ENCODE results near the gene CKM.

Gene CKM
- 0 reads per million in 2 donors for total RNA-seq

GRCh38 chr19:45322744-45323281 is at the start of gene CKM:
Gene CKM (minus strand): TSS chr19:45322875. CDS start chr19:45319713, 3,162 bp downstream.
- DNase-seq = no peak

- DNase-seq = peak; percentile 90
Measured at GRCh38 chr19:45370410-45371204, 47.9 kb upstream of the CKM start, which contains the start of gene ERCC2. Gene ERCC2 (minus strand): TSS chr19:45370573. CDS start chr19:45370540, 33 bp downstream.

GRCh38 chr19:45368737-45369340 is 46.2 kb upstream of the CKM start:
- DNase-seq = no peak

GRCh38 chr19:45368127-45368526 is 45.5 kb upstream of the CKM start:
- DNase-seq = no peak

GRCh38 chr19:45364696-45365095 is 42.0 kb upstream of the CKM start:
- DNase-seq = no peak

- no peak for DNase-seq
Measured at GRCh38 chr19:45363861-45364459, 41.3 kb upstream of the CKM start.

GRCh38 chr19:45362291-45362690 is 39.6 kb upstream of the CKM start:
- DNase-seq = no peak

- no peak for DNase-seq
Measured at GRCh38 chr19:45361608-45362007, 38.9 kb upstream of the CKM start.

- no peak for DNase-seq
Measured at GRCh38 chr19:45358213-45358792, 35.6 kb upstream of the CKM start.

GRCh38 chr19:45357445-45357783 is 34.7 kb upstream of the CKM start:
- no peak for DNase-seq

GRCh38 chr19:45356760-45357444 is 34.2 kb upstream of the CKM start:
- DNase-seq = no peak

- DNase-seq = no peak
Measured at GRCh38 chr19:45355910-45356309, 33.2 kb upstream of the CKM start.

GRCh38 chr19:45355402-45355801 is 32.7 kb upstream of the CKM start:
- no peak for DNase-seq

GRCh38 chr19:45354241-45354842 is 31.7 kb upstream of the CKM start:
- no peak for DNase-seq

- DNase-seq = no peak
Measured at GRCh38 chr19:45352914-45353796, 30.5 kb upstream of the CKM start.

- no peak for DNase-seq
Measured at GRCh38 chr19:45352471-45352870, 29.8 kb upstream of the CKM start.

GRCh38 chr19:45352062-45352461 is 29.4 kb upstream of the CKM start:
- no peak for DNase-seq

- no peak for DNase-seq
Measured at GRCh38 chr19:45351401-45351952, 28.8 kb upstream of the CKM start.

- no peak for DNase-seq
Measured at GRCh38 chr19:45350477-45351058, 27.9 kb upstream of the CKM start.

- DNase-seq = no peak
Measured at GRCh38 chr19:45349430-45349941, 26.8 kb upstream of the CKM start.

GRCh38 chr19:45349126-45349415 is 26.4 kb upstream of the CKM start:
- no peak for DNase-seq

All from activated gamma-delta T cell (primary cell).